H9 (cell line): Measurements from ENCODE around the gene TAOK1. TPM values are rescaled to one million over a fixed set of nuclear protein-coding genes. Genes with fewer than 3 reads are reported as not detected.

Source experiments
- DNase-seq: peaks from one replicate; pipeline ENCODE4 v3.0.0-alpha.2; 2017
- H2AFZ ChIP-seq: one replicate; pipeline ENCODE4 v1.6.1; 2013; ENCODE audit warnings: mild to moderate bottlenecking, low read length, control low read depth, moderate library complexity
- H2AK5ac ChIP-seq: 2 replicates; pipeline ENCODE4 v1.6.1; 2013; ENCODE audit warnings: low read length, control low read depth, mixed read lengths; ENCODE audit not compliant: insufficient read length
- H2BK120ac ChIP-seq: one replicate; pipeline ENCODE4 v1.6.1; 2013; ENCODE audit warnings: low read depth, mild to moderate bottlenecking, low read length, control low read depth, inconsistent platforms; ENCODE audit not compliant: poor library complexity, severe bottlenecking
- H2BK12ac ChIP-seq: 2 replicates; pipeline ENCODE4 v1.6.1; 2013; ENCODE audit warnings: low read length, control low read depth, mixed read lengths, low read depth; ENCODE audit not compliant: insufficient read length
- H2BK15ac ChIP-seq: 2 replicates; pipeline ENCODE4 v1.6.1; 2013; ENCODE audit warnings: low read depth, low read length, control low read depth
- H2BK20ac ChIP-seq: one replicate; pipeline ENCODE4 v1.6.1; 2013; ENCODE audit warnings: low read depth, mild to moderate bottlenecking, low read length, control low read depth, inconsistent platforms; ENCODE audit not compliant: poor library complexity, severe bottlenecking
- H2BK5ac ChIP-seq: 2 replicates; pipeline ENCODE4 v1.6.1; 2013; ENCODE audit warnings: low read length, control low read depth, mixed read lengths; ENCODE audit not compliant: insufficient read length
- H3K14ac ChIP-seq: 2 replicates; pipeline ENCODE4 v1.6.1; 2013; ENCODE audit warnings: low read length, control low read depth; ENCODE audit not compliant: insufficient read depth
- H3K18ac ChIP-seq: 2 replicates; pipeline ENCODE4 v1.6.1; 2013; ENCODE audit warnings: low read depth, mild to moderate bottlenecking, mixed read lengths, low read length, control low read depth; ENCODE audit not compliant: insufficient read length
- H3K23ac ChIP-seq: 2 replicates; pipeline ENCODE4 v1.6.1; 2013; ENCODE audit warnings: low read length, control low read depth, mixed read lengths, low read depth; ENCODE audit not compliant: insufficient read length
- H3K23me2 ChIP-seq: 2 replicates; pipeline ENCODE4 v1.6.1; 2013; ENCODE audit warnings: low read depth, mild to moderate bottlenecking, mixed read lengths, low read length, control low read depth; ENCODE audit not compliant: insufficient read length, poor library complexity, severe bottlenecking
- H3K27ac ChIP-seq: 2 replicates; pipeline ENCODE4 v1.5.1; 2013; ENCODE audit warnings: low read length, control low read depth, mixed read lengths, low read depth; ENCODE audit not compliant: insufficient read length
- H3K27me3 ChIP-seq: 2 replicates; pipeline ENCODE4 v1.6.1; 2013; ENCODE audit warnings: low read length, control low read depth, inconsistent platforms; ENCODE audit not compliant: insufficient read depth
- H3K4ac ChIP-seq: 2 replicates; pipeline ENCODE4 v1.6.1; 2013; ENCODE audit warnings: low read depth, mild to moderate bottlenecking, control low read depth, inconsistent platforms, low read length, moderate library complexity
- H3K4me1 ChIP-seq: 2 replicates; pipeline ENCODE4 v1.6.1; 2013; ENCODE audit warnings: low read length, control low read depth, inconsistent platforms; ENCODE audit not compliant: insufficient read depth
- H3K4me2 ChIP-seq: 2 replicates; pipeline ENCODE4 v1.6.1; 2013; ENCODE audit warnings: low read length, control low read depth, mixed read lengths; ENCODE audit not compliant: insufficient read length, insufficient read depth
- H3K56ac ChIP-seq: 2 replicates; pipeline ENCODE4 v1.6.1; 2013; ENCODE audit warnings: low read depth, mild to moderate bottlenecking, mixed read lengths, low read length, control low read depth; ENCODE audit not compliant: insufficient read length
- H3K79me1 ChIP-seq: 2 replicates; pipeline ENCODE4 v1.6.1; 2013; ENCODE audit warnings: low read depth, mild to moderate bottlenecking, moderate library complexity, low read length, control low read depth, inconsistent platforms; ENCODE audit not compliant: insufficient read depth, poor library complexity, severe bottlenecking
- H3K79me2 ChIP-seq: 2 replicates; pipeline ENCODE4 v1.6.1; 2013; ENCODE audit warnings: low read length, control low read depth, inconsistent platforms; ENCODE audit not compliant: insufficient read depth
- H3K9ac ChIP-seq: 2 replicates; pipeline ENCODE4 v1.6.1; 2013; ENCODE audit warnings: low read length, control low read depth, mixed read lengths; ENCODE audit not compliant: insufficient read length; ENCODE audit errors: extremely low read depth
- H3K9me3 ChIP-seq: one replicate; pipeline ENCODE4 v1.6.1; 2013; ENCODE audit warnings: low read depth, low read length, inconsistent platforms; ENCODE audit not compliant: control insufficient read depth
- H3T11ph ChIP-seq: one replicate; pipeline ENCODE4 v1.6.1; 2013; ENCODE audit warnings: mild to moderate bottlenecking, low read length, control low read depth, inconsistent platforms
- H4K20me1 ChIP-seq: one replicate; pipeline ENCODE4 v1.6.1; 2013; ENCODE audit not compliant: control insufficient read depth, insufficient read length, insufficient read depth
- H4K5ac ChIP-seq: 2 replicates; pipeline ENCODE4 v1.6.1; 2013; ENCODE audit warnings: low read depth, mild to moderate bottlenecking, mixed read lengths, low read length, control low read depth; ENCODE audit not compliant: insufficient read length
- H4K8ac ChIP-seq: replicated peaks from 2 replicates; pipeline ENCODE4 v1.6.1; 2013; ENCODE audit warnings: low read length, control low read depth, mixed read lengths, low read depth; ENCODE audit not compliant: insufficient read length
- H4K91ac ChIP-seq: 2 replicates; pipeline ENCODE4 v1.6.1; 2013; ENCODE audit warnings: low read depth, mild to moderate bottlenecking, moderate library complexity, mixed read lengths, low read length, control low read depth; ENCODE audit not compliant: insufficient read length
- H3K27ac Mint-ChIP-seq, 3 experiments: 2 replicates in 2 of 3; 3 replicates in 1 of 3; pipeline ENCODE4 v1.8.0; 2020 to 2021; ENCODE audit warnings: mixed read lengths in 3 of 3, mild to moderate bottlenecking in 1 of 3, moderate library complexity in 1 of 3
- H3K27me3 Mint-ChIP-seq: 2 replicates; pipeline ENCODE4 v1.8.0; 2021; ENCODE audit warnings: low read depth, mild to moderate bottlenecking, moderate library complexity, mixed read lengths
- H3K36me3 Mint-ChIP-seq, 3 experiments: 2 replicates in 2 of 3; 3 replicates in 1 of 3; pipeline ENCODE4 v1.8.0; 2020 to 2021; ENCODE audit warnings: low read depth in 3 of 3, mixed read lengths in 3 of 3; ENCODE audit not compliant: insufficient read depth in 1 of 3
- H3K4me1 Mint-ChIP-seq, 2 experiments: 2 replicates each; pipeline ENCODE4 v1.8.0; 2020; ENCODE audit warnings: mixed read lengths in 2 of 2
- H3K4me3 Mint-ChIP-seq, 2 experiments: 2 replicates in 1 of 2; 3 replicates in 1 of 2; pipeline ENCODE4 v1.8.0; 2020 to 2021; ENCODE audit warnings: mild to moderate bottlenecking in 2 of 2, mixed read lengths in 2 of 2, moderate library complexity in 1 of 2
- H3K9me3 Mint-ChIP-seq, 2 experiments: 2 replicates in 1 of 2; 3 replicates in 1 of 2; pipeline ENCODE4 v1.8.0; 2020; ENCODE audit warnings: mild to moderate bottlenecking in 2 of 2, mixed read lengths in 2 of 2, moderate library complexity in 1 of 2
- WGBS: extraction: QIAGEN DNeasy Blood & Tissue Kit; methylation state at CpG from one replicate; pipeline ENCODE4 v1.1.7; 2013; ENCODE audit warnings: missing lambda C conversion rate, low lambda C conversion rate, mixed read lengths; ENCODE audit not compliant: insufficient read length; ENCODE audit errors: extremely low coverage; 5-methylcytosine and 5-hydroxymethylcytosine counted together
- total RNA-seq: library from RNA; stranded (reverse); gene quantifications from 2 replicates; pipeline ENCODE4 v1.2.1, GENCODE V29; 2021
- TF ChIP-seq, protein P1 (sequence below): fragments of 200-600 bp; sonication (generic); conservative IDR thresholded peaks from 3 replicates; pipeline ENCODE4 v1.8.0; 2021; ENCODE audit warnings: antibody characterized with exemption, mild to moderate bottlenecking

Gene TAOK1
- total RNA-seq, 1 experiment from 2014 or later, result 93.0 TPM

DNA sequence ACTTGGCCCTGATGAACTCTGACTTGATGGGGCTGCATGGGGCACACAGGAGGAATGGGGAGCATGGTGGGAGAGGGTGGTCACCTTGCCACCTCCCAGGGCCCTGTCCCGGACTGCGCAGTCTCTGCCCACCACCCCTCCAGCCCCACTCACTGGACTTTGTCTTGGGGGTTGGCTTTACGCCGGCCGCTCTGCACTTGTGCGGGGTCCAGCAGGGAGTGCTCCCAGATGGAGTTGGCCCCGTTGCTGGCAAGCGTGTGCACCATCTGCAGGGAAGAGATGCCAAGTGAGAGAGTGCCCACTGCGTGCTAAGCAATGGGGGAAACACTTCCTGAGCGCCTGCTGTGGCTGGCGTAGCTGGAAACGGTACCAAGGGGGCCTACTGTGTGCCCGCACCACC, 192.6 kb downstream of the TAOK1 start:
- peaks cover 15% of the 10 kb centered on the region; the same call in 1 of the 2 replicates for H3K4me1 ChIP-seq
- H4K8ac ChIP-seq, result no peak overlapping the region
- no peak overlapping the region for H3K9ac ChIP-seq
- no peak overlapping the region for H3K27ac ChIP-seq
- H2AFZ ChIP-seq, result no peak overlapping the region
- H3K79me1 ChIP-seq, result peaks cover 4% of the 10 kb centered on the region
- no peak overlapping the region for H3K23ac ChIP-seq
- H3K23me2 ChIP-seq, result no peaks in the 10 kb centered on the region
- no peak overlapping the region for H2BK120ac ChIP-seq
- H3K4me2 ChIP-seq, result no peak overlapping the region
- H3K27me3 ChIP-seq, result no peaks in the 10 kb centered on the region
- peaks cover 15% of the 10 kb centered on the region; the same call in 1 of the 2 replicates for H3K79me2 ChIP-seq
- H3K9me3 ChIP-seq, result no peaks in the 10 kb centered on the region
- no peak overlapping the region for H3K56ac ChIP-seq
- no peak overlapping the region for H3K18ac ChIP-seq
- Mint-ChIP-seq H3K4me1 (peaks cover 22 to 37% of the 10 kb centered on the region in 2 experiments), H3K27ac (no peak overlapping the region), H3K36me3 (peaks cover 20 to 52% (median 43%) of the 10 kb centered on the region in 3 experiments), H3K9me3 (no peaks in the 10 kb centered on the region), H3K27me3 (no peaks in the 10 kb centered on the region), H3K4me3 (no peak overlapping the region)
- TF ChIP-seq, protein P1, sequence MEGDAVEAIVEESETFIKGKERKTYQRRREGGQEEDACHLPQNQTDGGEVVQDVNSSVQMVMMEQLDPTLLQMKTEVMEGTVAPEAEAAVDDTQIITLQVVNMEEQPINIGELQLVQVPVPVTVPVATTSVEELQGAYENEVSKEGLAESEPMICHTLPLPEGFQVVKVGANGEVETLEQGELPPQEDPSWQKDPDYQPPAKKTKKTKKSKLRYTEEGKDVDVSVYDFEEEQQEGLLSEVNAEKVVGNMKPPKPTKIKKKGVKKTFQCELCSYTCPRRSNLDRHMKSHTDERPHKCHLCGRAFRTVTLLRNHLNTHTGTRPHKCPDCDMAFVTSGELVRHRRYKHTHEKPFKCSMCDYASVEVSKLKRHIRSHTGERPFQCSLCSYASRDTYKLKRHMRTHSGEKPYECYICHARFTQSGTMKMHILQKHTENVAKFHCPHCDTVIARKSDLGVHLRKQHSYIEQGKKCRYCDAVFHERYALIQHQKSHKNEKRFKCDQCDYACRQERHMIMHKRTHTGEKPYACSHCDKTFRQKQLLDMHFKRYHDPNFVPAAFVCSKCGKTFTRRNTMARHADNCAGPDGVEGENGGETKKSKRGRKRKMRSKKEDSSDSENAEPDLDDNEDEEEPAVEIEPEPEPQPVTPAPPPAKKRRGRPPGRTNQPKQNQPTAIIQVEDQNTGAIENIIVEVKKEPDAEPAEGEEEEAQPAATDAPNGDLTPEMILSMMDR, result no peak
- H2BK5ac ChIP-seq, result no peak overlapping the region
- H2BK20ac ChIP-seq, result no peak overlapping the region
- H4K91ac ChIP-seq, result no peak overlapping the region
- no peak overlapping the region for H2AK5ac ChIP-seq
- H4K5ac ChIP-seq, result no peak overlapping the region
- no peak for DNase-seq
- H4K20me1 ChIP-seq, result no peaks in the 10 kb centered on the region
- no peak overlapping the region for H3T11ph ChIP-seq
- WGBS, result no CpG with 5 or more reads among the region's 13 CpGs
- H3K14ac ChIP-seq, result no peak overlapping the region
- H2BK15ac ChIP-seq, result no peak overlapping the region
- no peak overlapping the region for H3K4ac ChIP-seq
- H2BK12ac ChIP-seq, result no peak overlapping the region
